ENCODE results near the gene KRT86. TPM values are rescaled to one million over a fixed set of nuclear protein-coding genes. Genes with fewer than 3 reads are reported as not detected.

The KRT86 gene
- total and polyA plus RNA-seq, 2 of the 8 experiments (the other 6 are each of a cell fraction or from before 2014, with no cell fraction given), result 0.12 TPM; not detected in 1

- POLR2A ChIA-PET (ENCODE audit: partially characterized antibody), result interaction anchor here (0.6 to 1.7 kb wide), 6 partner anchors 9 to 138 kb away, joined by 3 to 5 read pairs (median 3); no protein-coding TSS in a partner anchor
- H3K23ac ChIP-seq (ENCODE audit: insufficient read length), result no peak overlapping the region
- H3K4ac ChIP-seq (replicated peaks; ENCODE audit: insufficient read length, low read depth, low read length), result no peak overlapping the region
- no peak overlapping the region for H2BK20ac ChIP-seq (ENCODE audit: low read length)
- H3K4me3 ChIP-seq (ENCODE audit: extremely low read depth in 1 of 4, insufficient read depth in 2 of 4, low read depth in 3 of 4, low read length in 4 of 4), result peak overlapping the region; percentile 18 to 57 (median 32); a peak in 5 of 8 replicates
- H3K56ac ChIP-seq (replicated peaks; ENCODE audit: insufficient read length, low read depth, low read length), result no peak overlapping the region
- H3K27ac ChIP-seq (ENCODE audit: low read depth, low read length), result no peak overlapping the region
- H3K9ac ChIP-seq (replicated peaks in 1 of 4; ENCODE audit: extremely low read depth in 1 of 4, low read depth in 3 of 4, low read length in 3 of 4), result peak overlapping the region in 1 of 4 experiments; percentile 14; a peak in 2 of 7 replicates
- H3K23me2 ChIP-seq (ENCODE audit: low read depth, low read length), result peaks cover 4% of the 10 kb centered on the region; the same call in 1 of the 2 replicates
- H3K4me2 ChIP-seq (ENCODE audit: insufficient read depth in 1 of 2, low read depth in 2 of 2, low read length in 2 of 2), result peak overlapping the region; percentile 69 to 76
- no peak overlapping the region for H3K14ac ChIP-seq (ENCODE audit: insufficient read length)
- no peak overlapping the region; the same call in 1 of the 2 replicates for H4K8ac ChIP-seq (ENCODE audit: extremely low read depth, insufficient read depth, low read length)
- CTCF ChIA-PET (ENCODE audit: partially characterized antibody), result interaction anchor here (0.6 to 10.7 kb wide), 61 partner anchors 8 to 702 kb away, joined by 3 to 105 read pairs (median 5); partner anchors contain the start of genes KRT80 and KRT83
- no peak overlapping the region for H2AK5ac ChIP-seq (ENCODE audit: low read depth, low read length)
- 37% methylated on average over 27 of the region's 32 CpGs; no CpG with 5 or more reads in 1 of the 2 experiments for WGBS, 2 experiments (ENCODE audit: extremely low coverage in 1 of 2, insufficient coverage in 1 of 2, insufficient read length in 1 of 2, insufficient replicate concordance in 2 of 2, low coverage in 1 of 2, low lambda C conversion rate in 2 of 2, missing lambda C conversion rate in 1 of 2)
- H4K5ac ChIP-seq (ENCODE audit: insufficient read length, low read depth, low read length), result no peak overlapping the region
- H3K4me1 ChIP-seq (replicated peaks in 1 of 4; ENCODE audit: control insufficient read depth in 3 of 4, insufficient read depth in 4 of 4, low read length in 3 of 4), result peaks cover 0 to 4% (median 0%) of the 10 kb centered on the region in 4 experiments; a peak in 1 of 7 replicates
- H3K36me3 ChIP-seq (ENCODE audit: control insufficient read depth in 2 of 4, insufficient read depth in 4 of 4, low read length in 3 of 4), result no peaks in the 10 kb centered on the region
- peak overlapping the region; percentile 42; the same call in 1 of the 2 replicates for H2BK12ac ChIP-seq (ENCODE audit: low read depth, low read length)
- no peaks in the 10 kb centered on the region for H3K79me2 ChIP-seq (ENCODE audit: control insufficient read depth in 1 of 2, insufficient read depth in 2 of 2, low read length in 2 of 2)
- no peak overlapping the region for H2BK120ac ChIP-seq (replicated peaks; ENCODE audit: low read depth, low read length)
- FAIRE-seq (no peak), DNase-seq (ENCODE audit: low read depth in 1 of 2, low spot score in 2 of 2) (peak; percentile 33 to 96)
- no peaks in the 10 kb centered on the region for H4K20me1 ChIP-seq (replicated peaks in 1 of 2; ENCODE audit: control insufficient read depth in 1 of 2, insufficient read depth in 2 of 2, low read length in 2 of 2)
- H2BK15ac ChIP-seq (ENCODE audit: low read length), result no peak overlapping the region
- H3K9me3 ChIP-seq (ENCODE audit: insufficient read depth in 2 of 2, low read depth in 1 of 2, low read length in 1 of 2), result no peaks in the 10 kb centered on the region
- H2AFZ ChIP-seq (ENCODE audit: low read length), result peak overlapping the region; percentile 90
- no peak overlapping the region for H3K18ac ChIP-seq (ENCODE audit: extremely low read depth, low read length)
- peaks cover 0 to 12% (median 5%) of the 10 kb centered on the region in 4 experiments; a peak in 4 of 7 replicates for H3K27me3 ChIP-seq (replicated peaks in 1 of 4; ENCODE audit: control insufficient read depth in 3 of 4, extremely low read depth in 1 of 4, insufficient read depth in 3 of 4, low read length in 3 of 4)
- no peak overlapping the region for H4K91ac ChIP-seq (replicated peaks; ENCODE audit: insufficient read length, low read length)
- no peaks in the 10 kb centered on the region; the same call in 1 of the 2 replicates for H3K79me1 ChIP-seq (ENCODE audit: low read depth, low read length)
- no peak overlapping the region for H2BK5ac ChIP-seq (ENCODE audit: low read depth, low read length)
- no peak for TF ChIP-seq JUND (IDR thresholded peaks at IDR 0.05; ENCODE audit: low read length)
- no peak for TF ChIP-seq CBX5 (IDR thresholded peaks at IDR 0.05; ENCODE audit: low read depth, low read length)
- TF ChIP-seq CTBP2 (IDR thresholded peaks at IDR 0.05; ENCODE audit: borderline replicate concordance, insufficient read depth, insufficient read length, low read length), result peak; percentile 53
- peak; percentile 93 to 96 (median 95) for TF ChIP-seq CTCF (IDR thresholded peaks at IDR 0.05; ENCODE audit: control extremely low read depth in 1 of 3, insufficient read depth in 1 of 3, low read depth in 1 of 3, low read length in 3 of 3)
- TF ChIP-seq CREB1 (IDR thresholded peaks at IDR 0.05), result 0 out of 2 replicates have a peak, but pooled peaks have one; percentile 53
- TF ChIP-seq POLR2A (IDR thresholded peaks at IDR 0.05; ENCODE audit: control extremely low read depth in 1 of 2, low read depth in 2 of 2, low read length in 2 of 2), result no peak
- no peak for TF ChIP-seq USF2 (IDR thresholded peaks at IDR 0.05; ENCODE audit: low read length)
Measured at GRCh38 chr12:52278575-52279421, 4.4 kb downstream of the KRT86 start.
